Stimulated activated memory B cell treated with anti-CD40 and anti-IgM and Interleukin-4, amounts not matched to agents 10 μg/mL and 1 μg/mL and 100 μg/mL, for 72 hours (primary cell): ENCODE data around the gene IMPG1.

Experiments used
- ATAC-seq: fragments of 150-1000 bp; cut with Tn5 transposase; 2 replicates; pipeline ENCODE4 v1.10.0; 2021
- H3K27ac Mint-ChIP-seq: one replicate; pipeline ENCODE4 v1.8.0; 2022; ENCODE audit warnings: mild to moderate bottlenecking, mixed read lengths
- H3K27me3 Mint-ChIP-seq: one replicate; pipeline ENCODE4 v1.8.0; 2022; ENCODE audit warnings: mixed read lengths
- H3K36me3 Mint-ChIP-seq: one replicate; pipeline ENCODE4 v1.8.0; 2022; ENCODE audit warnings: mixed read lengths
- H3K4me1 Mint-ChIP-seq: one replicate; pipeline ENCODE4 v1.8.0; 2022; ENCODE audit warnings: mixed read lengths
- H3K4me3 Mint-ChIP-seq: one replicate; pipeline ENCODE4 v1.8.0; 2022; ENCODE audit warnings: mild to moderate bottlenecking, moderate library complexity, mixed read lengths
- H3K9me3 Mint-ChIP-seq: one replicate; pipeline ENCODE4 v1.8.0; 2022; ENCODE audit warnings: mixed read lengths

Gene IMPG1

GRCh38 chr6:75991941-75992340 is 80.5 kb downstream of the IMPG1 start:
- no peak for ATAC-seq
- no peak overlapping the region for H3K4me3 Mint-ChIP-seq
- H3K4me1 Mint-ChIP-seq: no peaks in the 10 kb centered on the region
- no peaks in the 10 kb centered on the region for H3K27me3 Mint-ChIP-seq
- no peak overlapping the region for H3K27ac Mint-ChIP-seq
- H3K9me3 Mint-ChIP-seq: peaks cover 10% of the 10 kb centered on the region
- no peaks in the 10 kb centered on the region for H3K36me3 Mint-ChIP-seq

GRCh38 chr6:75986935-75987334 is 85.5 kb downstream of the IMPG1 start:
- Mint-ChIP-seq H3K9me3 (peaks cover 5% of the 10 kb centered on the region), H3K27ac (no peak overlapping the region), H3K4me1 (no peaks in the 10 kb centered on the region), H3K36me3 (no peaks in the 10 kb centered on the region), H3K4me3 (no peak overlapping the region), H3K27me3 (no peaks in the 10 kb centered on the region)
- ATAC-seq: no peak

- Mint-ChIP-seq H3K27me3 (no peaks in the 10 kb centered on the region), H3K9me3 (no peaks in the 10 kb centered on the region), H3K27ac (no peak overlapping the region), H3K36me3 (no peaks in the 10 kb centered on the region), H3K4me3 (no peak overlapping the region), H3K4me1 (no peaks in the 10 kb centered on the region)
- ATAC-seq: no peak
Observed at GRCh38 chr6:75975904-75976303, 96.6 kb downstream of the IMPG1 start.

GRCh38 chr6:75970093-75970492 is 102.4 kb downstream of the IMPG1 start:
- Mint-ChIP-seq H3K4me1 (no peaks in the 10 kb centered on the region), H3K4me3 (no peak overlapping the region), H3K9me3 (no peaks in the 10 kb centered on the region), H3K36me3 (no peaks in the 10 kb centered on the region), H3K27ac (no peak overlapping the region), H3K27me3 (no peaks in the 10 kb centered on the region)
- ATAC-seq: no peak

- H3K27me3 Mint-ChIP-seq: no peaks in the 10 kb centered on the region
- H3K9me3 Mint-ChIP-seq: no peaks in the 10 kb centered on the region
Observed at GRCh38 chr6:75968143-75968542, 104.3 kb downstream of the IMPG1 start.

DNA sequence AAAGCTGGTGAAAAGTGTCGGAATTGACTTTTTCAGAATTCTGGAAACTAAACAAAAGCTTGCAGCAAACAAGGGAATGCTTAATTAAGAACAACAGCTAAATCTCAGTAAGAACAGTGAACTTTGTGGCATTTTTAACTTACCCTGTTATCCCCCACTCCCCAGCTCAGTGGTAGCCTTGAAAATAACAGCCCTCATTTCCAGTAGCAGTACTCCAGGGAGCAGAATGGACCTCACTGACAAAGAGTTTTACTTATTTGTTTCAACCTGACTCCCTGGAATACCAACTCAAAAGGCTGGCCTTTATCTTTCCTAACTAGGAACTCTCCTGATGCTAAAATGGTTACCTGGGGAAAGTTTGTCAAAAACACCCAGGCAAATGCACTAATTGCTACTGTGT is 108.9 kb downstream of the IMPG1 start:
- no peaks in the 10 kb centered on the region for H3K9me3 Mint-ChIP-seq
- ATAC-seq: no peak
- peaks cover 9% of the 10 kb centered on the region for H3K27me3 Mint-ChIP-seq
- no peaks in the 10 kb centered on the region for H3K4me1 Mint-ChIP-seq
- no peak overlapping the region for H3K27ac Mint-ChIP-seq
- no peak overlapping the region for H3K4me3 Mint-ChIP-seq
- no peaks in the 10 kb centered on the region for H3K36me3 Mint-ChIP-seq

More at GRCh38 chr6:75968143-75968542, 104.3 kb downstream of the IMPG1 start:
- Mint-ChIP-seq H3K4me1 (no peaks in the 10 kb centered on the region), H3K4me3 (no peak overlapping the region), H3K36me3 (no peaks in the 10 kb centered on the region), H3K27ac (no peak overlapping the region)
- ATAC-seq: no peak

GRCh38 chr6:75952128-75952527 is 120.3 kb downstream of the IMPG1 start:
- Mint-ChIP-seq H3K27me3 (no peaks in the 10 kb centered on the region), H3K4me3 (no peak overlapping the region), H3K4me1 (no peaks in the 10 kb centered on the region), H3K27ac (no peak overlapping the region), H3K36me3 (no peaks in the 10 kb centered on the region), H3K9me3 (peaks cover 2% of the 10 kb centered on the region)
- no peak for ATAC-seq

- ATAC-seq: no peak
- no peak overlapping the region for H3K27ac Mint-ChIP-seq
- H3K4me1 Mint-ChIP-seq: no peaks in the 10 kb centered on the region
- no peak overlapping the region for H3K4me3 Mint-ChIP-seq
- no peaks in the 10 kb centered on the region for H3K27me3 Mint-ChIP-seq
- H3K36me3 Mint-ChIP-seq: no peaks in the 10 kb centered on the region
- H3K9me3 Mint-ChIP-seq: no peaks in the 10 kb centered on the region
Observed at GRCh38 chr6:75947935-75948334, 124.5 kb downstream of the IMPG1 start.

- Mint-ChIP-seq H3K4me3 (no peak overlapping the region), H3K36me3 (no peaks in the 10 kb centered on the region), H3K27me3 (no peaks in the 10 kb centered on the region), H3K9me3 (no peaks in the 10 kb centered on the region), H3K27ac (no peak overlapping the region), H3K4me1 (no peaks in the 10 kb centered on the region)
- ATAC-seq: no peak
Observed at GRCh38 chr6:75946146-75946831, 126.2 kb downstream of the IMPG1 start.

DNA sequence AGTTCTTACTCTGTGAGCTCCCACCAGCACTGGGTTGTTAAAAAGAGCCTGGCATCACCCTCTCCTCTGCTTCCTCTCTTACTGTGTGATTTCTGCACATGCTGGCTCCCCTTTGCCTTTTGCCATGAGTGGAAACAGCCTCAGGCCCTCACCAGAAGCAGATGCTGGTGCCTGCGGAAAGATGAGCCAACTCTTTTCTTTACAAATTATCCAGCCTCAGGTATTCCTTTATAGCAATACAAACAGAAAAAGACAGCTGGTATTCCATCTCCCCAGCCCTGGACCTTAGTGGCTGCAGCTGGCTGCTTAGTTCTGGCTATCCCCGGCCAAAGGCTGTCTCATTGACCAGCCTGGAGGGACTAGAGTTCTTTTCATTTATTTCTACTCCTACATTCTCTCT is 129.1 kb downstream of the IMPG1 start:
- Mint-ChIP-seq H3K36me3 (no peaks in the 10 kb centered on the region), H3K9me3 (no peaks in the 10 kb centered on the region), H3K4me3 (no peak overlapping the region), H3K4me1 (no peaks in the 10 kb centered on the region), H3K27me3 (no peaks in the 10 kb centered on the region), H3K27ac (no peak overlapping the region)
- ATAC-seq: no peak

DNA sequence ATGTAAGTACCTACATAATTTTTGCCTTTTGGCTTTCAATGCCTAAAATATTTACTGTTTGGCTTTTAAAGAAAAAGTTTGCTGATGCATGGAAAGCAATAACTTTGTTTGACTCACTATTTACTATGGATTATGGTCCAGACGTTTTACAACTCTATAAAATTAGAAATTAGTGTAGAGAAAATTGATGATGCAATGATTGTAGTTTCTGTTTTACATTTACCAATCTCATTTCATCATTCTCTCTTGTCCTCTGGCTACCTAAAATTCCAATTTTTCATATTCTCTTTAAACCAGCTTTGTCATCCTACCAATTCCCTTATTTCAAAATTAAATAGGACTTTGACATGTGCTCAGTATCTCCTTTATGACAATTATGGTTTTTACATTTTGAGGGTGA is 131.0 kb downstream of the IMPG1 start:
- Mint-ChIP-seq H3K4me3 (no peak overlapping the region), H3K36me3 (no peaks in the 10 kb centered on the region), H3K9me3 (no peaks in the 10 kb centered on the region), H3K27ac (no peak overlapping the region), H3K4me1 (no peaks in the 10 kb centered on the region), H3K27me3 (no peaks in the 10 kb centered on the region)
- no peak for ATAC-seq

DNA sequence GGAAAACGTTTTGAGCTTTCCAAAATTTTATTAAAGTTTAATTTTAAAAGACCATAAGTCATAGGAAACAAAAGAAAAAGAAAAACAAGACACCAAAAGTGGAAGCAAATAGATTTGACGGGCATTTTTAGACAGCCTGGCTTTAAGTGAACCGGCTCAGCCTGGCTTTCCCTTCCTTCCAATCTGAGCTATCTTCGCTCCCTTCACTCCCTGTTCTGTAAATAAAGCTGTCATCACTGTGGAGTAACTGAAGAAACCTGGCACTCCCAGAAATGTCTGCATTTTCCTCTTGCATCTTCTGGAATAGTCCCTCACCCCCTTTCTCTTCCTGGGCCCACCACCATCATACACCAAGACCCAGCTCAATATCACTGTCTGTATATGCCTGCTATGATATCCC is 131.9 kb downstream of the IMPG1 start:
- ATAC-seq: no peak
- Mint-ChIP-seq H3K27me3 (no peaks in the 10 kb centered on the region), H3K4me3 (no peak overlapping the region), H3K27ac (no peak overlapping the region), H3K36me3 (no peaks in the 10 kb centered on the region), H3K4me1 (no peaks in the 10 kb centered on the region), H3K9me3 (no peaks in the 10 kb centered on the region)

- Mint-ChIP-seq H3K27ac (no peak overlapping the region), H3K27me3 (peaks cover 17% of the 10 kb centered on the region), H3K9me3 (no peaks in the 10 kb centered on the region), H3K4me3 (no peak overlapping the region), H3K36me3 (no peaks in the 10 kb centered on the region), H3K4me1 (peaks cover 9% of the 10 kb centered on the region)
- no peak for ATAC-seq
Observed at GRCh38 chr6:75937846-75938245, 134.6 kb downstream of the IMPG1 start.

- Mint-ChIP-seq H3K27me3 (peaks cover 17% of the 10 kb centered on the region), H3K36me3 (no peaks in the 10 kb centered on the region), H3K4me1 (peaks cover 9% of the 10 kb centered on the region), H3K4me3 (no peak overlapping the region), H3K9me3 (no peaks in the 10 kb centered on the region), H3K27ac (no peak overlapping the region)
- no peak for ATAC-seq
Observed at GRCh38 chr6:75936682-75937081, 135.8 kb downstream of the IMPG1 start.

DNA sequence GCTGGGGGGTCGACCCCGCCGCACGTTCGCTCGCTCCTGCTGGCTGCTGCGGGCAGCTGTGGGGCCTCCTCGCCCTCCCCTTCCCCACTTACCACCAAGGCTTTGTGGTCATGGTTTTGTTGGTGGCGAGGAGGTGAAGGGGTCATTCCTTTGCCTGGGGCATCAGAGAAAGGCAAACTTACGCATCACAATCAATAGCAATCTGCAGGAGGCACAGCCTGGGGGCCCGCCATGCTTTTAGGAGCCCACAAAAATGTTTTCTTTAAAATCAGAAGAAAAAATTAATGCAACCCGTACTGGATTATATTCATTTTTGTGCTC is 137.0 kb downstream of the IMPG1 start:
- H3K9me3 Mint-ChIP-seq: no peaks in the 10 kb centered on the region
- no peaks in the 10 kb centered on the region for H3K36me3 Mint-ChIP-seq
- peaks cover 17% of the 10 kb centered on the region for H3K27me3 Mint-ChIP-seq
- H3K4me3 Mint-ChIP-seq: peak overlapping the region; percentile 36
- peaks cover 9% of the 10 kb centered on the region for H3K4me1 Mint-ChIP-seq
- no peak overlapping the region for H3K27ac Mint-ChIP-seq
- no peak for ATAC-seq

GRCh38 chr6:75934643-75935472 is 137.6 kb downstream of the IMPG1 start:
- H3K4me1 Mint-ChIP-seq: peaks cover 9% of the 10 kb centered on the region
- H3K36me3 Mint-ChIP-seq: no peaks in the 10 kb centered on the region
- no peaks in the 10 kb centered on the region for H3K9me3 Mint-ChIP-seq
- peaks cover 17% of the 10 kb centered on the region for H3K27me3 Mint-ChIP-seq
- peak; percentile 48 for ATAC-seq
- peak overlapping the region; percentile 36 for H3K4me3 Mint-ChIP-seq
- H3K27ac Mint-ChIP-seq: no peak overlapping the region
